Trophoblast cell (in vitro differentiated cells and primary cell): ENCODE measurements around the gene TF.

Source experiments
- DNase-seq, 2 donors: peaks; one replicate each; pipeline ENCODE4 v3.0.0-alpha.2; 2016
- H2AFZ ChIP-seq: 2 replicates; pipeline ENCODE4 v1.6.1; 2013; ENCODE audit warnings: low read length, moderate library complexity, mild to moderate bottlenecking; ENCODE audit not compliant: insufficient read depth, poor library complexity
- H2AK5ac ChIP-seq: 2 replicates; pipeline ENCODE4 v1.6.1; 2013; ENCODE audit warnings: mild to moderate bottlenecking, low read length
- H2BK120ac ChIP-seq: 2 replicates; pipeline ENCODE4 v1.6.1; 2013; ENCODE audit warnings: low read length, mild to moderate bottlenecking, moderate library complexity; ENCODE audit not compliant: insufficient read depth, poor library complexity
- H2BK12ac ChIP-seq: 2 replicates; pipeline ENCODE4 v1.6.1; 2013; ENCODE audit warnings: mild to moderate bottlenecking, low read length, moderate library complexity
- H2BK5ac ChIP-seq: 2 replicates; pipeline ENCODE4 v1.6.1; 2013; ENCODE audit warnings: low read length, low read depth, moderate library complexity, mild to moderate bottlenecking; ENCODE audit not compliant: poor library complexity
- H3K14ac ChIP-seq: 2 replicates; pipeline ENCODE4 v1.6.1; 2013; ENCODE audit warnings: mild to moderate bottlenecking, low read length
- H3K18ac ChIP-seq: 2 replicates; pipeline ENCODE4 v1.6.1; 2013; ENCODE audit warnings: mild to moderate bottlenecking, low read length
- H3K23ac ChIP-seq: 2 replicates; pipeline ENCODE4 v1.6.1; 2013; ENCODE audit warnings: low read length
- H3K27ac ChIP-seq: 2 replicates; pipeline ENCODE4 v1.5.1; 2013; ENCODE audit warnings: low read depth, mild to moderate bottlenecking, inconsistent platforms, low read length, moderate library complexity
- H3K27me3 ChIP-seq: 2 replicates; pipeline ENCODE4 v1.6.1; 2013; ENCODE audit warnings: inconsistent platforms, mild to moderate bottlenecking, low read length, moderate library complexity; ENCODE audit not compliant: insufficient read depth
- H3K36me3 ChIP-seq, 2 experiments: 1 replicate in 1 of 2; 2 replicates in 1 of 2; pipeline ENCODE4 v1.6.1; 2013; ENCODE audit warnings: low read length in 2 of 2, mild to moderate bottlenecking in 2 of 2, moderate library complexity in 1 of 2; ENCODE audit not compliant: insufficient read depth in 2 of 2, control insufficient read depth in 1 of 2
- H3K4ac ChIP-seq: 2 replicates; pipeline ENCODE4 v1.6.1; 2013; ENCODE audit warnings: low read depth, mild to moderate bottlenecking, low read length, moderate library complexity
- H3K4me1 ChIP-seq, 2 experiments: 1 replicate in 1 of 2; 2 replicates in 1 of 2; pipeline ENCODE4 v1.6.1; 2013; ENCODE audit warnings: low read length in 2 of 2, mild to moderate bottlenecking in 2 of 2, moderate library complexity in 1 of 2; ENCODE audit not compliant: insufficient read depth in 2 of 2, control insufficient read depth in 1 of 2
- H3K4me2 ChIP-seq: 2 replicates; pipeline ENCODE4 v1.6.1; 2013; ENCODE audit warnings: inconsistent platforms, mild to moderate bottlenecking, low read length, moderate library complexity
- H3K4me3 ChIP-seq: 2 replicates; pipeline ENCODE4 v1.5.1; 2013; ENCODE audit warnings: mild to moderate bottlenecking, low read depth, low read length, inconsistent platforms
- H3K79me1 ChIP-seq: one replicate; pipeline ENCODE4 v1.6.1; 2013; ENCODE audit warnings: low read length
- H3K79me2 ChIP-seq: 2 replicates; pipeline ENCODE4 v1.6.1; 2013; ENCODE audit warnings: low read length, mild to moderate bottlenecking; ENCODE audit not compliant: control insufficient read depth, insufficient read depth, poor library complexity
- H3K9ac ChIP-seq: 2 replicates; pipeline ENCODE4 v1.6.1; 2013; ENCODE audit warnings: mild to moderate bottlenecking, low read length
- H3K9me3 ChIP-seq: 2 replicates; pipeline ENCODE4 v1.6.1; 2013; ENCODE audit warnings: low read depth, mild to moderate bottlenecking, control low read depth, inconsistent platforms, low read length; ENCODE audit not compliant: insufficient read depth
- H4K12ac ChIP-seq: 2 replicates; pipeline ENCODE4 v1.6.1; 2013; ENCODE audit warnings: low read depth, mild to moderate bottlenecking, low read length, moderate library complexity
- H4K8ac ChIP-seq: 2 replicates; pipeline ENCODE4 v1.6.1; 2013; ENCODE audit warnings: low read depth, mild to moderate bottlenecking, low read length, moderate library complexity
- H4K91ac ChIP-seq: one replicate; pipeline ENCODE4 v1.6.1; 2013; ENCODE audit warnings: low read depth, mild to moderate bottlenecking, low read length, moderate library complexity
- WGBS: extraction: QIAGEN DNeasy Blood & Tissue Kit; methylation state at CpG from one replicate; pipeline ENCODE4 v1.1.7; 2013; ENCODE audit warnings: missing lambda C conversion rate; ENCODE audit not compliant: insufficient read length, insufficient coverage; ENCODE audit errors: extremely low coverage; 5-methylcytosine and 5-hydroxymethylcytosine counted together

Gene TF

DNA sequence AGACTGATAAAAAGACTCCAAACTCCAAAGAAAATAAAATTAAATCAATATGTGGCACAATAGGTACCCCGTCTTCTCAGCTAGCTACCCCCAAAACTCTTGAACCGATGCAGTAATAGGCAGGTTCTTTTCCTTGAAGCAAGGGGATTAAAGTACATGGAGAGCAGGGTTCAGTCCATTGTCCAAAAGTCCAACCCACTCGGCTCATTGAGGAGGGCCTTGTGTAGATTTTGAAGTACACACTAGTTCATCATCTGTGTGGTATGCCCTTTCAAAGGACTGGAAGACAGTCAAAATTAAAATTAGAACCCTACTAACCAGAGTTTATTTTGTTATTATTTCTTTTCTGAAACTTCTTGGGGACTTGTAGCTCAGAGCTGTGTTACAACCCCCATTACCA, 23.3 kb downstream of the TF start:
- no peak overlapping the region for H2BK5ac ChIP-seq
- no peaks in the 10 kb centered on the region for H3K4me1 ChIP-seq
- no peak for DNase-seq
- H3K4ac ChIP-seq = no peak overlapping the region
- WGBS = no CpG with 5 or more reads among the region's 3 CpGs
- no peak overlapping the region for H3K14ac ChIP-seq
- no peak overlapping the region for H2BK12ac ChIP-seq
- H2AK5ac ChIP-seq = no peak overlapping the region
- H4K8ac ChIP-seq = no peak overlapping the region
- no peak overlapping the region for H3K9ac ChIP-seq
- no peak overlapping the region for H2BK120ac ChIP-seq
- no peaks in the 10 kb centered on the region for H3K36me3 ChIP-seq
- H3K27ac ChIP-seq = no peak overlapping the region
- H4K12ac ChIP-seq = no peak overlapping the region
- H4K91ac ChIP-seq = no peak overlapping the region
- no peaks in the 10 kb centered on the region for H3K79me2 ChIP-seq
- H3K18ac ChIP-seq = no peak overlapping the region
- H3K27me3 ChIP-seq = no peaks in the 10 kb centered on the region
- no peak overlapping the region for H3K4me2 ChIP-seq
- no peaks in the 10 kb centered on the region for H3K9me3 ChIP-seq
- H3K23ac ChIP-seq = no peak overlapping the region
- H3K4me3 ChIP-seq = no peak overlapping the region
- no peaks in the 10 kb centered on the region for H3K79me1 ChIP-seq
- H2AFZ ChIP-seq = no peak overlapping the region

DNA sequence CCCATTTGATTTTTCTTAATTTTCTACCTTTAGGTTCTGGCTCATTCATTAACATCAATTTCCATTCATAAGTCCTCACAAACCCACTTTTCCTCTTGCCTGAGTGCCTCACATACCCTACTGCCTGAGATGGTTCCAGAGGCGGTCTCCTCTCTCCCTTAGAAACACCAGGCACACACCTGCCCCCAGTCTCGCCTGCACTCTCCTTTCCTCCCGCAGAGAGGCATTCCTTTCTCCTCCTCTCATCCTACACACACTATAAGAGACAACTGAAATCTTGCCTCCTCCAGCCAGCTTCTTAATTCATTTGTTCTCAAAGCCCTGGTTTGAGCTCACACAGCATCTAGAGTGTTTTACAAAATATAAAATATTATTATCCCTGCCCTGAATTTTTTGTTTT, 27.5 kb downstream of the TF start:
- Histone ChIP-seq H3K79me1 (no peaks in the 10 kb centered on the region), H2AFZ (no peak overlapping the region)
- WGBS = no CpG with 5 or more reads among the region's 3 CpGs

DNA sequence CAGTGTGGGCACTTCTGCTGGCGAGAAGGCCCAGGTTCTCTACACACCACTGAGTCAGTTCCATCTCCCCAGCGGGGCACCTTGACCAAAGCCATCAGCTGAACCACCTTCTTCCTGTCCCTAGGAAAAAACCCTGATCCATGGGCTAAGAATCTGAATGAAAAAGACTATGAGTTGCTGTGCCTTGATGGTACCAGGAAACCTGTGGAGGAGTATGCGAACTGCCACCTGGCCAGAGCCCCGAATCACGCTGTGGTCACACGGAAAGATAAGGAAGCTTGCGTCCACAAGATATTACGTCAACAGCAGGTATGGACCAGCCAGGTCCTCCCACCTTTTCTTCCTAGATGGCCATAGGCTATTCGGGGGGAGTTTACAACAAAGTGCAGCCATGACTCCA, 29.1 kb downstream of the TF start:
- no peaks in the 10 kb centered on the region for H3K79me1 ChIP-seq
- no CpG with 5 or more reads among the region's 9 CpGs for whole genome bisulfite sequencing
- H4K8ac ChIP-seq = no peak overlapping the region
- no peak overlapping the region for H3K9ac ChIP-seq
- H4K91ac ChIP-seq = no peak overlapping the region
- no peaks in the 10 kb centered on the region for H3K79me2 ChIP-seq
- no peak overlapping the region for H3K14ac ChIP-seq
- H3K18ac ChIP-seq = no peak overlapping the region
- H3K23ac ChIP-seq = no peak overlapping the region
- no peak overlapping the region for H3K4me2 ChIP-seq
- no peaks in the 10 kb centered on the region for H3K27me3 ChIP-seq
- H3K4me3 ChIP-seq = no peak overlapping the region
- no peak overlapping the region for H3K27ac ChIP-seq
- H2BK120ac ChIP-seq = no peak overlapping the region
- H3K36me3 ChIP-seq = no peaks in the 10 kb centered on the region
- H2AK5ac ChIP-seq = no peak overlapping the region
- no peaks in the 10 kb centered on the region for H3K4me1 ChIP-seq
- H4K12ac ChIP-seq = no peak overlapping the region
- no peak overlapping the region for H2AFZ ChIP-seq
- H2BK12ac ChIP-seq = no peak overlapping the region
- H3K4ac ChIP-seq = no peak overlapping the region
- H2BK5ac ChIP-seq = no peak overlapping the region
- no peaks in the 10 kb centered on the region for H3K9me3 ChIP-seq
- DNase-seq = peak in 1 of 2 donors; percentile 28

More for the DNA sequence above, 27.5 kb downstream of the TF start:
- Histone ChIP-seq H3K18ac (no peak overlapping the region), H2BK120ac (no peak overlapping the region), H2AK5ac (no peak overlapping the region), H3K27me3 (no peaks in the 10 kb centered on the region), H3K4me2 (no peak overlapping the region), H3K9me3 (no peaks in the 10 kb centered on the region), H4K12ac (no peak overlapping the region), H2BK5ac (no peak overlapping the region), H2BK12ac (no peak overlapping the region), H3K79me2 (no peaks in the 10 kb centered on the region), H3K9ac (no peak overlapping the region), H3K4me1 (no peaks in the 10 kb centered on the region), H3K4ac (no peak overlapping the region), H3K23ac (no peak overlapping the region), H3K14ac (no peak overlapping the region), H3K36me3 (no peaks in the 10 kb centered on the region), H3K27ac (no peak overlapping the region), H3K4me3 (no peak overlapping the region), H4K91ac (no peak overlapping the region), H4K8ac (no peak overlapping the region)
- DNase-seq = no peak

DNA sequence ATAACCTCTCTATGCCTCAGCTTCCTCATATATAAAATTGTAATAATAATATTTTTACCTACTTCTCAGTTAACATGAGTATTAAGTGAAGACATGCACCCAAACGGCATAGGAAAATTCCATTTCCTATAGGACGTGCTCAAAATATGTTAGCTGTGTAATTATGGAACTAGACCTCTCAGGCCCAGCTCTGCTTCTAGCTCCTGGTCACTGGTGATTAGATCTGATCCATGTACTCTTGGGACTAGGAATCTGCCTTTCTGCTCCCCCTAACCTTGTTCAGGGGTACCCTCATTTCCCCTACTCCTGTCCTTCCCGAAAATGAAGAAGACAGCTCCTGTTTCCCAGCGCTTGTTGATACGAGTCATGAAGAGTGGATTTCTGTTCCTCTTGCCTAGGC, 29.6 kb downstream of the TF start:
- Histone ChIP-seq H3K23ac (no peak overlapping the region), H3K9ac (no peak overlapping the region), H2BK12ac (no peak overlapping the region), H3K27me3 (no peaks in the 10 kb centered on the region), H2BK5ac (no peak overlapping the region), H3K27ac (no peak overlapping the region), H3K79me1 (no peaks in the 10 kb centered on the region), H3K4me3 (no peak overlapping the region), H4K91ac (no peak overlapping the region), H3K36me3 (no peaks in the 10 kb centered on the region), H2AK5ac (no peak overlapping the region), H3K14ac (no peak overlapping the region), H3K4ac (no peak overlapping the region), H3K18ac (no peak overlapping the region), H4K8ac (no peak overlapping the region), H3K9me3 (no peaks in the 10 kb centered on the region), H2AFZ (no peak overlapping the region), H3K79me2 (no peaks in the 10 kb centered on the region), H4K12ac (no peak overlapping the region), H3K4me1 (no peaks in the 10 kb centered on the region), H3K4me2 (no peak overlapping the region), H2BK120ac (no peak overlapping the region)
- no peak for DNase-seq
- no CpG with 5 or more reads among the region's 5 CpGs for WGBS
